GM12878 (cell line): ENCODE results near the gene CLCNKB. TPM values are rescaled to one million over a fixed set of nuclear protein-coding genes. Genes with fewer than 3 reads are reported as not detected.

Experiments
- ATAC-seq: fragments of 200-7000 bp; cut with Tn5 transposase; 3 replicates; pipeline ENCODE4 v1.9.1; 2020; ENCODE audit warnings: mild to moderate bottlenecking, moderate library complexity
- BruUV-seq: library from RNA; stranded (reverse); fragments of 400-500 nt; replicated peaks from 2 replicates; lab custom pipeline; 2021; lab: Mats Ljungman, UMichigan
- CTCF ChIA-PET: fragments of 300-600 bp; sonication (Branson Sonifier 250); formaldehyde crosslinking; extraction: SDS; loops from one replicate; lab custom pipeline; 2021; ENCODE audit warnings: inconsistent platforms; lab: Yijun Ruan, JAX
- POLR2A ChIA-PET: fragments of 350-600 bp; formaldehyde crosslinking; extraction: SDS; loops from one replicate; lab custom pipeline; 2021; ENCODE audit warnings: inconsistent platforms; lab: Charles Lee
- RAD21 ChIA-PET: fragments of 300-600 bp; sonication (Branson Sonifier 250); formaldehyde crosslinking; loops from one replicate; lab custom pipeline; 2023; ENCODE audit warnings: antibody characterized with exemption; ENCODE audit not compliant: unreplicated experiment; lab: Charles Lee
- SMC1A ChIA-PET: fragments of 300-600 bp; sonication (Branson Sonifier 250); formaldehyde crosslinking; loops from one replicate; lab custom pipeline; 2023; ENCODE audit not compliant: unreplicated experiment, uncharacterized antibody; lab: Charles Lee
- DNase-seq: peaks from one replicate; pipeline ENCODE4 v3.0.0-alpha.2; 2011; ENCODE audit warnings: low read depth, low spot score
- FAIRE-seq: peaks from 3 replicates; lab custom pipeline; 2011; peaks lifted over from hg19 to GRCh38; lab: Jason Lieb, UNC
- H2AFZ ChIP-seq: 2 replicates; pipeline ENCODE4 v1.6.0; 2011; ENCODE audit warnings: low read depth, low read length, control low read depth; ENCODE audit not compliant: control insufficient read depth
- H3K27ac ChIP-seq: 2 replicates; pipeline ENCODE4 v1.5.1; 2011; ENCODE audit warnings: control low read depth; ENCODE audit not compliant: control insufficient read depth, insufficient read depth
- H3K27me3 ChIP-seq, 2 experiments: replicated peaks in 1 of 2; 2 replicates each; pipeline versions ENCODE4 v1.6.0 to v1.6.1; 2011; ENCODE audit warnings: low read length in 1 of 2; ENCODE audit not compliant: control insufficient read depth in 2 of 2, insufficient read depth in 2 of 2
- H3K36me3 ChIP-seq, 2 experiments: 2 replicates each; pipeline ENCODE4 v1.5.1; 2011; ENCODE audit warnings: low read length in 1 of 2; ENCODE audit not compliant: control insufficient read depth in 2 of 2, insufficient read depth in 2 of 2
- H3K4me1 ChIP-seq: 2 replicates; pipeline ENCODE4 v1.6.1; 2011; ENCODE audit warnings: mild to moderate bottlenecking, low read length, moderate library complexity, mixed read lengths; ENCODE audit not compliant: control insufficient read depth, insufficient read depth
- H3K4me2 ChIP-seq: 2 replicates; pipeline ENCODE4 v1.6.0; 2011; ENCODE audit warnings: control low read depth; ENCODE audit not compliant: control insufficient read depth, insufficient read depth
- H3K4me3 ChIP-seq: fragments of 200-600 bp; sonication (generic); 2 replicates; pipeline ENCODE4 v1.5.1; 2016
- H3K79me2 ChIP-seq: 2 replicates; pipeline ENCODE4 v1.6.0; 2011; ENCODE audit warnings: low read length; ENCODE audit not compliant: control insufficient read depth, insufficient read depth
- H3K9ac ChIP-seq: 2 replicates; pipeline ENCODE4 v1.8.0; 2011; ENCODE audit warnings: low read length, control low read depth, mixed read lengths; ENCODE audit not compliant: control insufficient read depth, insufficient read depth
- H3K9me3 ChIP-seq: replicated peaks from 3 replicates; pipeline ENCODE4 v1.5.1; 2011; ENCODE audit warnings: mild to moderate bottlenecking, low read length; ENCODE audit not compliant: control insufficient read depth, insufficient read depth
- H4K20me1 ChIP-seq: 2 replicates; pipeline ENCODE4 v1.6.0; 2011; ENCODE audit not compliant: control insufficient read depth, insufficient read depth
- BMI1 ChIP-seq: fragments of 450-650 bp; IDR thresholded peaks from 2 replicates; pipeline ENCODE4 v1.6.1; 2016; ENCODE audit warnings: mild to moderate bottlenecking, moderate library complexity, borderline replicate concordance
- E4F1 ChIP-seq: fragments of 450-650 bp; IDR thresholded peaks from 2 replicates; pipeline ENCODE4 v1.6.1; 2018; ENCODE audit warnings: borderline replicate concordance, mild to moderate bottlenecking; ENCODE audit not compliant: partially characterized antibody
- FOS ChIP-seq: IDR thresholded peaks from 3 replicates; pipeline ENCODE4 v1.6.1; 2011; ENCODE audit warnings: borderline replicate concordance; ENCODE audit not compliant: insufficient read length; ENCODE audit errors: extremely low read depth
- NFIC ChIP-seq: IDR thresholded peaks from 2 replicates; pipeline ENCODE4 v1.6.1; 2012; ENCODE audit warnings: low read depth, mild to moderate bottlenecking, inconsistent platforms, low read length, moderate library complexity
- SIN3A ChIP-seq: IDR thresholded peaks from 2 replicates; pipeline ENCODE4 v1.6.1; 2012; ENCODE audit warnings: low read depth, low read length, improper control_type of control experiment
- TCF7 ChIP-seq: IDR thresholded peaks from 2 replicates; pipeline ENCODE4 v1.6.1; 2014; ENCODE audit warnings: antibody characterized with exemption, borderline replicate concordance
- WGBS: methylation state at CpG from one replicate; pipeline ENCODE4 v1.1.6; 2016; ENCODE audit warnings: low lambda C conversion rate; ENCODE audit not compliant: insufficient replicate concordance, insufficient coverage; ENCODE audit errors: missing lambda C conversion rate; 5-methylcytosine and 5-hydroxymethylcytosine counted together
- in situ Hi-C: fragments of 300-500 bp; cut with MboI; formaldehyde crosslinking; loops from 9 replicates; pipeline ENCODE4 v1.14.3; 2018; ENCODE audit warnings: mixed read lengths
- intact Hi-C: fragments of 100-400 bp; cut with micrococcal nuclease; formaldehyde crosslinking; loops from one replicate; pipeline ENCODE4 v1.14.2; 2022; ENCODE audit not compliant: unreplicated experiment
- polyA plus RNA-seq, 11 experiments: library from polyadenylated mRNA; depleted of rRNA in 4 of 11; unstranded in 6 of 11; stranded (reverse) in 5 of 11; fragments of >200 nt; fragmentation: Nextera tagmentation in 4 of 11; fragmentation: Illumina TruSeq in 1 of 11; extraction: Ambion mirVana in 4 of 11; extraction: Trizol in 1 of 11; gene quantifications; 1 replicate in 1 of 11; 2 replicates in 10 of 11; pipeline versions ENCODE4 v1.2.1 to v1.2.3, GENCODE V29; 2011 to 2016; ENCODE audit warnings: inconsistent platforms in 2 of 11, missing spikeins in 2 of 11, low read depth in 1 of 11
- total RNA-seq, 4 experiments: library from RNA; depleted of rRNA in 3 of 4; stranded (reverse); fragments of >200 nt in 3 of 4; fragmentation: Illumina TruSeq in 1 of 4; extraction: Trizol in 1 of 4; gene quantifications; 2 replicates each; pipeline versions ENCODE4 v1.2.1 to v1.2.3, GENCODE V29; 2013 to 2021

The CLCNKB gene
- total and polyA plus RNA-seq, 10 of the 15 experiments (the other 5 are each of a cell fraction or from before 2014, with no cell fraction given): 0.05 TPM; not detected in 9

- no peak overlapping the region for H3K4me3 ChIP-seq
- H3K27me3 ChIP-seq: peaks cover 0 to 1% of the 10 kb centered on the region in 2 experiments; a peak in 2 of 4 replicates
- no peaks in the 10 kb centered on the region for H3K4me1 ChIP-seq
- TF ChIP-seq SIN3A (no peak), E4F1 (no peak), FOS (no peak), BMI1 (no peak), NFIC (no peak), TCF7 (no peak)
- WGBS: 16% methylated on average over 26 of the region's 33 CpGs
- H3K27ac ChIP-seq: no peak overlapping the region
- no peaks in the 10 kb centered on the region for H3K9me3 ChIP-seq
- in situ Hi-C loops: no loop called here
- no peak for DNase-seq
- peak; percentile 21 for ATAC-seq
- POLR2A ChIA-PET: no interaction called here
- SMC1A ChIA-PET: no interaction called here
- intact Hi-C loops: no loop called here
- BruUV-seq: no TSS peak
- H3K4me2 ChIP-seq: 0 out of 2 replicates have a peak overlapping the region, but pooled peaks have one; percentile 25
- H4K20me1 ChIP-seq: no peaks in the 10 kb centered on the region
- no peaks in the 10 kb centered on the region for H3K36me3 ChIP-seq
- H3K79me2 ChIP-seq: no peaks in the 10 kb centered on the region
- no peak overlapping the region for H3K9ac ChIP-seq
- CTCF ChIA-PET: interaction anchor here (2.2 kb wide), 1 partner anchor 17 kb away, joined by 9 read pairs; no protein-coding TSS in a partner anchor
- FAIRE-seq: no peak
- RAD21 ChIA-PET: interaction anchor here (1.4 kb wide), 1 partner anchor 13 kb away, joined by 3 read pairs; no protein-coding TSS in a partner anchor
- no peak overlapping the region for H2AFZ ChIP-seq
Observed at GRCh38 chr1:16026723-16027484, 16.7 kb upstream of the CLCNKB start.
